Erythroblast (primary cell): Measurements from ENCODE around the gene TMTC3.

Experiments
- GATA1 ChIP-seq: IDR thresholded peaks from 2 replicates; pipeline ENCODE4 v1.6.1; 2011; ENCODE audit warnings: low read depth, mild to moderate bottlenecking, control low read depth, low read length, moderate library complexity
- POLR2A ChIP-seq: IDR thresholded peaks from 2 replicates; pipeline ENCODE4 v1.6.1; 2011; ENCODE audit warnings: mild to moderate bottlenecking, low read length

DNA sequence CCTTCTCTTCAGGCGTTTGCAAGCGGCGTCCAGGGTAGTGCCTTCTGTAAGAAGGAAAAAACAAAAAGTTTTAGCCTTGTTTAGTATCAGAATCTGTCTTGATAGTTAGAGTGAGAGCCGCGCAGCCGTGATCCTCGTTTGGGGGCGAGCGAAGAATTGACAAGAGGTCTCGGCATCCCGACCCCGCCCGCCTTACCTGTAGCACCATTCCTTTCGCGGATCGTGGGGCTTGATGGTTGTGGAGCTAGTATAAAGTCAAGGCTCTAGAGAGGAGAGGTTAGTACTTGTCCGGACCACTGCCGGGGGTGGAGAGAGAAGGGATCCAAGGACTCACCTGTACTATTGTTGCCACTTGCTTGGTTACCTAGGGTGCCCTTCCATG, 494 bp downstream of the TMTC3 start:
- TF ChIP-seq POLR2A = no peak
- TF ChIP-seq GATA1 = no peak
